ENCODE data around the gene TAGLN3. TPM values are rescaled to one million over a fixed set of nuclear protein-coding genes. Genes with fewer than 3 reads are reported as not detected.

The TAGLN3 gene
- total RNA-seq, 2 experiments from 2014 or later: not detected

GRCh38 chr3:112012205-112012992 is 13.7 kb downstream of the TAGLN3 start:
- Mint-ChIP-seq H3K9me3 (ENCODE audit: insufficient read depth) (no peaks in the 10 kb centered on the region), H3K4me3 (no peak overlapping the region), H3K36me3 (ENCODE audit: low read depth) (no peaks in the 10 kb centered on the region), H3K27me3 (ENCODE audit: low read depth) (no peaks in the 10 kb centered on the region), H3K4me1 (ENCODE audit: low read depth) (peaks cover 13% of the 10 kb centered on the region), H3K27ac (peak overlapping the region; percentile 53)
- ChIA-PET CTCF (interaction anchor here (0.7 to 9.8 kb wide), 26 partner anchors 12 to 344 kb away, joined by 3 to 351 read pairs (median 8); partner anchors contain the start of genes ABHD10, PHLDB2, TAGLN3 and TMPRSS7), POLR2A (interaction anchor here (1.0 to 1.8 kb wide), 2 partner anchors 23 to 33 kb away, joined by 3 to 9 read pairs; partner anchors contain the start of gene ABHD10)
- ATAC-seq: no peak
- no peak for DNase-seq

- no peaks in the 10 kb centered on the region for H3K36me3 Mint-ChIP-seq (ENCODE audit: low read depth)
- H3K4me1 Mint-ChIP-seq (ENCODE audit: low read depth): peaks cover 13% of the 10 kb centered on the region
- H3K9me3 Mint-ChIP-seq (ENCODE audit: insufficient read depth): no peaks in the 10 kb centered on the region
- no peaks in the 10 kb centered on the region for H3K27me3 Mint-ChIP-seq (ENCODE audit: low read depth)
- ATAC-seq (peak; percentile 88), DNase-seq (peak; percentile 74)
- no peak overlapping the region for H3K4me3 Mint-ChIP-seq
- peak overlapping the region; percentile 53 for H3K27ac Mint-ChIP-seq
- CTCF ChIA-PET: interaction anchor here (0.6 to 9.8 kb wide), 53 partner anchors 9 to 403 kb away, joined by 3 to 351 read pairs (median 4); partner anchors contain the start of genes ABHD10, PHLDB2, TAGLN3 and TMPRSS7
- POLR2A ChIA-PET: interaction anchor here (1.0 to 1.8 kb wide), 2 partner anchors 24 to 34 kb away, joined by 3 to 9 read pairs; partner anchors contain the start of gene ABHD10
Observed at GRCh38 chr3:112013058-112013783, 14.5 kb downstream of the TAGLN3 start.

GRCh38 chr3:112013784-112014143 is 15.0 kb downstream of the TAGLN3 start:
- Mint-ChIP-seq H3K27ac (no peak overlapping the region), H3K9me3 (ENCODE audit: insufficient read depth) (no peaks in the 10 kb centered on the region), H3K4me1 (ENCODE audit: low read depth) (peaks cover 13% of the 10 kb centered on the region), H3K36me3 (ENCODE audit: low read depth) (no peaks in the 10 kb centered on the region), H3K4me3 (no peak overlapping the region), H3K27me3 (ENCODE audit: low read depth) (no peaks in the 10 kb centered on the region)
- POLR2A ChIA-PET: interaction anchor here (1.8 kb wide), 1 partner anchor 35 kb away, joined by 9 read pairs; the partner anchor contains the start of gene ABHD10
- no peak for ATAC-seq
- CTCF ChIA-PET: interaction anchor here (0.6 to 9.8 kb wide), 50 partner anchors 9 to 404 kb away, joined by 3 to 351 read pairs (median 5); partner anchors contain the start of genes ABHD10, PHLDB2, TAGLN3 and TMPRSS7
- DNase-seq: no peak

- ATAC-seq: no peak
- DNase-seq: no peak
- Mint-ChIP-seq H3K36me3 (ENCODE audit: low read depth) (no peaks in the 10 kb centered on the region), H3K4me3 (no peak overlapping the region), H3K27ac (no peak overlapping the region), H3K27me3 (ENCODE audit: low read depth) (no peaks in the 10 kb centered on the region), H3K4me1 (ENCODE audit: low read depth) (peaks cover 13% of the 10 kb centered on the region), H3K9me3 (ENCODE audit: insufficient read depth) (no peaks in the 10 kb centered on the region)
- ChIA-PET CTCF (interaction anchor here (0.9 to 9.8 kb wide), 6 partner anchors 10 to 301 kb away, joined by 3 to 351 read pairs (median 16); partner anchors contain the start of genes ABHD10 and TAGLN3), POLR2A (no interaction called here)
Observed at GRCh38 chr3:112017091-112017490, 18.4 kb downstream of the TAGLN3 start.

GRCh38 chr3:112018712-112019111 is 20.0 kb downstream of the TAGLN3 start:
- H3K27ac Mint-ChIP-seq: no peak overlapping the region
- H3K36me3 Mint-ChIP-seq (ENCODE audit: low read depth): no peaks in the 10 kb centered on the region

GRCh38 chr3:112019716-112020115 is 21.0 kb downstream of the TAGLN3 start:
- Mint-ChIP-seq H3K27me3 (ENCODE audit: low read depth) (no peaks in the 10 kb centered on the region), H3K4me1 (ENCODE audit: low read depth) (no peaks in the 10 kb centered on the region), H3K36me3 (ENCODE audit: low read depth) (no peaks in the 10 kb centered on the region), H3K27ac (no peak overlapping the region), H3K4me3 (no peak overlapping the region), H3K9me3 (ENCODE audit: insufficient read depth) (no peaks in the 10 kb centered on the region)
- ATAC-seq (no peak), DNase-seq (no peak)
- POLR2A ChIA-PET: no interaction called here
- CTCF ChIA-PET: no interaction called here

More at GRCh38 chr3:112018712-112019111, 20.0 kb downstream of the TAGLN3 start:
- H3K27me3 Mint-ChIP-seq (ENCODE audit: low read depth): no peaks in the 10 kb centered on the region
- peaks cover 4% of the 10 kb centered on the region for H3K4me1 Mint-ChIP-seq (ENCODE audit: low read depth)
- no peak for DNase-seq
- no peak for ATAC-seq
- H3K9me3 Mint-ChIP-seq (ENCODE audit: insufficient read depth): no peaks in the 10 kb centered on the region
- H3K4me3 Mint-ChIP-seq: no peak overlapping the region
- CTCF ChIA-PET: interaction anchor here (1.7 to 9.8 kb wide), 3 partner anchors 24 to 302 kb away, joined by 8 to 351 read pairs (median 24); partner anchors contain the start of gene TAGLN3
- POLR2A ChIA-PET: no interaction called here

GRCh38 chr3:112020674-112021085 is 22.0 kb downstream of the TAGLN3 start:
- Mint-ChIP-seq H3K27me3 (ENCODE audit: low read depth) (no peaks in the 10 kb centered on the region), H3K36me3 (ENCODE audit: low read depth) (no peaks in the 10 kb centered on the region), H3K4me3 (no peak overlapping the region), H3K9me3 (ENCODE audit: insufficient read depth) (no peaks in the 10 kb centered on the region), H3K4me1 (ENCODE audit: low read depth) (no peaks in the 10 kb centered on the region), H3K27ac (no peak overlapping the region)
- ATAC-seq (no peak), DNase-seq (peak; percentile 4)
- POLR2A ChIA-PET: no interaction called here
- CTCF ChIA-PET: no interaction called here

- ATAC-seq (no peak), DNase-seq (no peak)
- CTCF ChIA-PET: interaction anchor here (1.0 to 1.7 kb wide), 3 partner anchors 13 to 310 kb away, joined by 3 to 5 read pairs (median 4); no protein-coding TSS in a partner anchor
- Mint-ChIP-seq H3K27ac (no peak overlapping the region), H3K4me1 (ENCODE audit: low read depth) (no peaks in the 10 kb centered on the region), H3K27me3 (ENCODE audit: low read depth) (no peaks in the 10 kb centered on the region), H3K36me3 (ENCODE audit: low read depth) (no peaks in the 10 kb centered on the region), H3K9me3 (ENCODE audit: insufficient read depth) (no peaks in the 10 kb centered on the region), H3K4me3 (no peak overlapping the region)
- POLR2A ChIA-PET: no interaction called here
Observed at GRCh38 chr3:112027142-112027541, 28.4 kb downstream of the TAGLN3 start.

- no peak for DNase-seq
- ATAC-seq: no peak
- POLR2A ChIA-PET: no interaction called here
- Mint-ChIP-seq H3K9me3 (ENCODE audit: insufficient read depth) (no peaks in the 10 kb centered on the region), H3K4me3 (no peak overlapping the region), H3K4me1 (ENCODE audit: low read depth) (no peaks in the 10 kb centered on the region), H3K27me3 (ENCODE audit: low read depth) (no peaks in the 10 kb centered on the region), H3K27ac (no peak overlapping the region), H3K36me3 (ENCODE audit: low read depth) (no peaks in the 10 kb centered on the region)
- CTCF ChIA-PET: no interaction called here
Observed at GRCh38 chr3:112027826-112028225, 29.1 kb downstream of the TAGLN3 start.

- Mint-ChIP-seq H3K27me3 (ENCODE audit: low read depth) (no peaks in the 10 kb centered on the region), H3K4me3 (no peak overlapping the region)
- POLR2A ChIA-PET: no interaction called here
Observed at GRCh38 chr3:112030901-112031300, 32.2 kb downstream of the TAGLN3 start.

GRCh38 chr3:112032098-112032731 is 33.5 kb downstream of the TAGLN3 start:
- ChIA-PET POLR2A (no interaction called here), CTCF (interaction anchor here (2.4 to 2.6 kb wide), 2 partner anchors 11 to 19 kb away, joined by 11 read pairs; no protein-coding TSS in a partner anchor)
- Mint-ChIP-seq H3K4me1 (ENCODE audit: low read depth) (no peaks in the 10 kb centered on the region), H3K27me3 (ENCODE audit: low read depth) (no peaks in the 10 kb centered on the region), H3K36me3 (ENCODE audit: low read depth) (no peaks in the 10 kb centered on the region), H3K27ac (no peak overlapping the region), H3K4me3 (no peak overlapping the region), H3K9me3 (ENCODE audit: insufficient read depth) (no peaks in the 10 kb centered on the region)
- DNase-seq (no peak), ATAC-seq (no peak)

More at GRCh38 chr3:112030901-112031300, 32.2 kb downstream of the TAGLN3 start:
- Mint-ChIP-seq H3K4me1 (ENCODE audit: low read depth) (no peaks in the 10 kb centered on the region), H3K9me3 (ENCODE audit: insufficient read depth) (no peaks in the 10 kb centered on the region), H3K27ac (no peak overlapping the region), H3K36me3 (ENCODE audit: low read depth) (no peaks in the 10 kb centered on the region)
- DNase-seq (no peak), ATAC-seq (no peak)
- CTCF ChIA-PET: interaction anchor here (1.1 to 2.6 kb wide), 3 partner anchors 13 to 42 kb away, joined by 3 to 11 read pairs (median 11); no protein-coding TSS in a partner anchor

Measured in activated CD8-positive, alpha-beta T cell treated with anti-CD3 and anti-CD28 coated beads, Interleukin-2, amount 10 ng/mL, durations not matched to agents 7 days and 5 days (primary cell).